ENCODE measurements around the gene LSP1. TPM values are rescaled to one million over a fixed set of nuclear protein-coding genes. Genes with fewer than 3 reads are reported as not detected.

The LSP1 gene
- polyA plus RNA-seq, 1 donor: 1.8 TPM

DNA sequence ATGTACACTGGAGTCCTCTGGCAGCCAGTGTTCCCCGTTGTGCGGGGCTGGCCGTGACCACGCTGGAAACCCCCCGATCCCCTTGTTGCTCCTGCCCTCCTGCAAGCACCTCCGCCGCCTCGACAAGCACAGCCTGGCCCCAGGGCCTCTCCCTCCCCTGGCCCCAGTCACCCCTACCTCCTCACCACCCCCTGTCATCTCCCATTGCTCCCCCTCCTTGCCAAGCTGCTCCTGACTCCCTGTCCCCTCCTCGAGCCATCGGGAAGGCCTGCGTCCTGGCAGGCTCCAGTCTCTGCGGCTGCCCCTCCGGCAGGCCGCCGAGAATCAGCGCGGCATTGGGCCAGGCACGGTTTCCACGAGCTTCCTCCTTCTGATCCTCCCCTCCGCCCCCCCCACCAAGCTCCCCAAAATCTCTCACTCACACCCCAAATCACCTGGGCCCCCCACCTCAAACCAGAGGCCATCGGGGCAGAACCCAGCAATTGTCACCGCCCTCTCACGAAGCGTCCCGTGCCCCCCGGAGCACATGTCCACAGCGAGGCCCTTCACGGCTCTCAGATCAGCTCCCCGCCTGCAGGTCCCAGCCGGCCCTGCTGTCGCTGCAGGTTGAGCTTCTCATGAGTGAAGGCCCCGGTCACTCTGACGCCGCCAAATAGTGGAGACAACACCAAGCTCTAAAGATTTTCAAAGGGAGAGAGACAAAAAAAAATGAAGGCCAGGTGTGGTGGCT is 5.7 kb upstream of the LSP1 start:
- DNase-seq: no peak

DNA sequence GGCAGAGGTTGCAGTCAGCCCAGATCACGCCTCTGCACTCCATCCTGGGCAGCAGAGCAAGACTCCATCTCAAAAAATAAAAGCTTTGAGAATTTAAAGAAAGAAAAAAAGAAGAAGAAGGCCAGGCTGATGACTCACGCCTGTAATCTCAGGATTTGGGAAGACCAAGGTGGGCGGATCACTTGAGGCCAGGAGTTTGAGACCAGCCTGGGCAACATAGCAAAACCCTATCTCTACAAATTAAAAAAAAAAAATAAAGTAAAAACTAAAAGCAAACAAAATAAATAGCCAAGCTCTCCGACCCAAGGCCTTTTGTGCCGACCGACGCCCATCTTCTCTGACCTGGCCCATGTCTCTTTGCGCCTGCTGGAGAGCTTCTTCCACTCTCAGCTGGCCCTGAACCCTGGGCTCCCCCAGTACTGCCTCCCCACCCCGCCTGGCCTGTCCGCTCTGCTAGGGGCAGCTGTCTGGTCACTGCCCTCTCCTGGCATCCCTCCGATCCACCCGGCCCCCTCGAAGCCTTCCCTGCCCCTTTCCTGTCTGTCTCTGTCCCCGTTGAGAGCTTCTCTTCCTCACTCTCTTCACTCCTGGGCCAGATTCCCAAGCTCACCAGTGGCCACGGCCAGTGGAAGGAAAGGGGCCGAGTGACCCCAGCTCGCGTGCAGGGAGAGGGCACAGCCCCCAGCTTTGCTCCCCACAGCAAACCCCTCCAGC is 4.8 kb upstream of the LSP1 start:
- no peak for DNase-seq

DNA sequence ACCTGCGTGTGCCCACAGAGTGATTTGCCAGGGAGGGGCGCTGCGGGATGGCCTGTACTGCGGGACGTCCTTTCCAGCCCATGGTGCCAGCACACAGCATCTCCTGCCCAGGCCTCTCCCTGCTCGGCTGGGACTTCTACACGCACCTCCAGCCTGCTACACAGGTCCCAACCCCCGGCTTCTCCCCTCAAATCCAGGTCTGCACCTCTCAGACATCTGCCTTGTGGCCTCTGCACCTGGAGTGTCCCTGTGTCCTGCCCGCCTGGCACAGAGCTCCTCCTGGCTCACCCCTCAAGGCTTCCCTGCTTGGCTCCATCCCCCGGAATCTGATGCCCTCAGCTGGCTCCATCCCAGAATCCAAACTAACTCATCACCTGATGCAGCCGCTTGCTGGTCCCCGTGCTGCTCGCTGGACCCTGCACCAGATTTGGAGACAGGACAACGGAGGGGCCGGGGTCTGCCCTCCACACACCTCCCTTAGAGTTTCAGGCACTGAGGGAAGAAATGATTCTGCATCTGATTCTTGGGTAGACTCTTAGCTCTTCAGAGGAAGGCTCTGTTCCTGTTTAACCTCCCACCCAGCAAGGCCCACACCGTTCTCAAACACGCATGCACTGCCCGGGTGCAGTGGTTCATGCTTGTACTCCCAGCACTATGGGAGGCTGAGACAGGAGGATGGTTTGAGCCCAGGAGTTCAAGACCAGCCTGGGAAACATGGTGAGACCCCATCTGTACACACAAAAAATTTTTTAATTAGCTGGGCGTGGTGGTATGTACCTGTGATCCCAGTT is 4.0 kb upstream of the LSP1 start:
- no peak for DNase-seq

DNA sequence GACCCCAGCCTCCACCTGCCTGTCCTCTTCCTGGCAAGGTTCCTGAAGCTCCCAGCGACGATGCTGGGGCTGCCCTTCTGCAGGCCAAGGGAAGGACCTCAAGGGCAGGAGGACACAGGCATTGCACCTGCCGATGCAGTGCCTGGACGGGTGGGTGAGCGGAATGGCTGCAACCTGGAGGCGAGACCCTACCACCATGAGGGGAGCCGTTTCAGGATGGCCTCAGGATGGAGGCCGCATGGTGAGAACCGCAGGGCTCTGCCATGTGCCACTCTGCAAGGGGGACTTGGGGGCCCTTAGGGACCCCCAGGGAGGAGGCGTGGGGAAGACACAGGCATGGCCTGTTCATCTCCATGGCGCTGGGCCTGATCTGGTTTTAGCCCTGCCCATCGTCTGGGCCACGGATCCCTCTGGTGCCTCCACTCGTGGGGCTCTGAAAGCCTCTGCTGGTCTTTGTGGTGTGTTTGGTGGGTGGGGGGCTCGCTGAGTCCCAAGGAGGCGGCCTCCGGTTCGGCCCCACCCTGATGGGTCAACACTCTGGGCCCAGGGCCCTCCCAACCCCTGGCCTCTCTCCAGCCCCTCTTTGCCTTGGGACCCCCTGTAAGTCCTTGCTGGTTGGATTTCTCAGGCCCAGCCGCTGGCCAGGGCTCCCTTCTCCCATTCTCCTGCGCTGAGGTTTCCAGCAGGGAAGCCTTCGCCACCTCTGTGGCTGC is 1.3 kb upstream of the LSP1 start:
- DNase-seq: no peak

DNA sequence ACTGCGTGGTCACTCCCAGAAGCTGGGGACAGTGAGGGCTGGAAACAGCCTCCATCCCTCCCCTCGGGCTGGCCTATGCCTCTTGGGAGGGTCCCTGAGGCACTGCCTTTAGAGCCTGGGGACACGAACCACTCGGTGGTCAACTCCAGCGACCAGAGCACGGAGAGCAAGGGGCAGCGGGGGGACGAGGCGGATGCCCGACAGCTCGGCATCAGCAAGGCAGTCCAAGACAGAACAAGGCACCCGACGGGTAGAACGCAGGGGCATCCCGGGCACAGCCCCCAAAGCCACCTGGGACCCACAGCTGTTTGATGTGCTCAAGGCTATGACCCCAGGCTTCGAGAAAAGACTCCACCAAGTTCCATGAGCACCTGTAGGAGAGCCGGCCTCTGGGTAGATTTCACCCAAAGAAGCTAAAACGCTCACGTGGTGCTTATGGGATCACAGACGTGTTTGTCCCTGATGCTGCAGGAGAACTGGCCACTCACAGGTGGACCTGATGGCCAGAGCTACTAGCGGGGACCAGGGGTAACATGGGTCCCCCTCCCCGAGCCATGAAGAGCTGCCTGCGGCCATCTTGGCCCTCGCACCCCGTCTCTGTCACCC is 510 bp upstream of the LSP1 start:
- DNase-seq: no peak

DNA sequence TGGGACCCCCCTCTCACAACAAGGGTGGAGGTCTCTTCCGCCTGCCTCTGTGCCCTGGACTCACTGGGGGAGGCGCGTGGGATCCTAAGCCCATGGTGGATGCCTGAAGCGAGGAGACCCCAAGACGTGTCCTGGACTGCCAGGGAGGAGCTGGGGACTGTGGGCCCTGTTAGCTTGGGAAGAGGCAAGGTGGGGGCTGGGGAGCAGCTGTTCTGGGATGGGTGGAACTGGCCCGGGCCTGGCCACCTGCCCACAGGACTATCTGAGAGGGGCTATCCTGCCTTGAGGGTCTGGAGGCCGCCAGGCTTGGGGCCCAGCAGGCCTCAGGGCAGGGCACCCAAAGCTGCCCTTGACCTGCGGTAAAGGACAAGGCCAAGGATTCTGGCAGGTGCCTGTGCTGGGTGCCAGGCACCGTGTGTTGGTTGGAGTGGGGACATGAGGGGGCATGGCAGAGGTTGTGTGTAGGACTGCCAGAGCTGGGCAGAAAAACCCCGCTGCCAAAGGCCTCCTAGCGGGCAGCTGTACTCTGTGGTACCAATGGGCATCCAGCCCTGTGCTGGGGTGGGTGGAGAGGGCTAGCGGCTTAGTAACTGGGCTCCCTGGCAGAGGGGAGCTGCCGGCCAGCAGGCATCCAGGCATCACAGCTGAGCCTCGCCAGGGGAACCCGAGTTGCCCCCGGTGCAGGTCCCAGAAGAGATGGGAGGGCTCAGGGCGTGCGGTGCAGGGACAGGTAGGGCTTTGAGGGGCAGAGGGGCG is 670 bp downstream of the LSP1 start:
- DNase-seq: no peak

DNA sequence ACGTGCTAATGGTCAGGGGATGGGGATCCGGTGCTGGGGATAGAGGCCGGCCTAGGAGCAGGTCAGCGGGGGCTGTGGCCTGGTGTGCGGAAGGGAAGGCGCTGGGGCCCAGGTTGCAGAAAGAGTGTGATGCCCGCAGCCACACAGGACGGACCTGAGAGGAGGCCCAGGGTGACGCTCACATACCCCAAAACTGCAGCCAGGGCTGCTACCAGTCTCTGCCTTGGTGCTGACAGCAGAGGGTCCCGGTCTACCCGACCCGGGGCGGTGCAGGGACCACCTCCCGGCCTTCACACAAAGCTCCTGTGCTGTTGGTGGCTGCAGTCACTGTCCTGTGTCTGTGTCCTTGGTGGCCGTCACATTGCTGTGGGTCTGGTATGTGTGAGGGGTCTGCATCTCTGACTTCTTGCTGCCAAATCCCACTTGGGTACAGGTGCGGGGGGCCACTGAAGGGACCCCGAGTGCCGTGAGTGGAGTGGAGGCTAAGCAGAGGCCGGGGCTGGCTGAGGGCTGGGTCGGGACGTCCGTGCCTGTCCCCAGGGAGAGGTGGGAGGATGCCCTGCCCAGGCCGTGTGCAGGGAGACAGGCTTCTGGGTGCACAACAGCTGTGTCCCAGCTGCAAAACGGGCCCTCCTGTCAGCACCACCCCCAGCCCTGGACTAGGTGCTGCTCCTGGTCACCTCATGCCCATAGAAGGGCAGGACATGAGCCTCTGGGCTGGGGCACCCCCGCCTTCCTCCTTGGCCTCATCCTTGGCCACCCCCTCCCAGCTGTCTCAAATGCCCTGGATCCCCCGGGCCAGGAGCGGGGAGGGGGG is 1.5 kb downstream of the LSP1 start:
- DNase-seq: no peak

DNA sequence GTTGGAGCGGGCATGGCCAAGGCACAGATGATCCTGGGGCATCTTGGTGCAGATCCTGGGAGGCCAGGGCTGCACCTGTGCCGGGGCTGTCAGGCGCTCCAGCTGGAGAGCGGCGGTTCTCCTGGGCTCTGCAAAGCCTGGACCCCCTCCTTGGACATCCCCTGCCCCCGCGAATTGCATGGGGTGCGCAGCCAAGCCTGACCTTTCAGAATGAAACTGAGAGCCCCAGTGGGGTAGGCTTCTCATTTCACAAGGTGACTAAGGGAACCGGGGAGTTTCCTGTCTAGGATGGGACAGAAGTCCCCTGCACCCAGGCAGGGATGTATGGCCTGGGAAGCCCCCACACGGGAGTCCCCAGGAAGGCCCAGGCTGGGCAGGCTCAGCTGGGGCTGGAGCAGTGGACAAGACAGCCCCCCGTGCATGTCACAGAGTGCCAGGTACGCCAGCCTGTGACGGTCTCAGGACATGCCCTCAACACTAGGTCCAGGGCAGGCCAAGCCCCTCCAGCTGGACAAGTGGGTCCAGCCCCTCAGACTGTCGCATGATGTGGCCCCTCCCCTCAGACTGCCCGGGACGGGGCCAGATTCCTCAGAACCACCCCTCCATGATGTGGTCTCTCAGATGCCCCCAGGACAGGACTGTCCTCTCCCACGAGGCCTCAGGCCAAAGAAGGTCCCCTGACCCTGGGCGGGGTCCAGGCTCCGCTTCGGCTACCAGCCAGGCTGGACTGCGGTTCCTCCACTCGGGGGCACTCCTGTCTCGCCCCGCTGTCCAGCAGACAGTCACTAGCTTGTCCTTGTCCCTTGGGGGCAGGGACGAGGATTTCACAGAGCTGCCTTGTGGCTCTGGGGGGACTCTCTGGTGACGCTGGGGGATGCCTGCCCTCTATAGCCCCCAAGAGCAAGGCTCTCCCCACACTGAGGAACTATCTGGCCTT is 2.3 kb downstream of the LSP1 start:
- DNase-seq: no peak

DNA sequence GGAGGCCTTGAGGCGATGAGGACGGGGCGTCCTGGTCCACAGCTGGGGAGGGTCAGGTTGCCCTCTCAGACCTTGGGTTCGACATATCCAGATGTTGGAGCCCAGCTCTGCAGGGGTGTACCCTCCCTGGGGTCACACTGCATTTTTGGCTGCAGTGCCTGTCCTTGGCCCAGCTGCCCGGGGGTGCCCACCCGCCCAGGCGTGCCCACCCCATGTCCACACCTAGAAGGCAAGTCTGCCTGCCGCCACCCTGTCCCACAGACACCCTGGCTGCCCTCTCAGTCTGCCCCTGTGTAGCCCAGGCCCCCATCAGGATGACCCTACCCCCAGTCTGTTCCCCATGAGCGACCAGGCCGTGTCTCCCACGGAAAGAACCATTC is 3.0 kb downstream of the LSP1 start:
- DNase-seq: no peak

DNA sequence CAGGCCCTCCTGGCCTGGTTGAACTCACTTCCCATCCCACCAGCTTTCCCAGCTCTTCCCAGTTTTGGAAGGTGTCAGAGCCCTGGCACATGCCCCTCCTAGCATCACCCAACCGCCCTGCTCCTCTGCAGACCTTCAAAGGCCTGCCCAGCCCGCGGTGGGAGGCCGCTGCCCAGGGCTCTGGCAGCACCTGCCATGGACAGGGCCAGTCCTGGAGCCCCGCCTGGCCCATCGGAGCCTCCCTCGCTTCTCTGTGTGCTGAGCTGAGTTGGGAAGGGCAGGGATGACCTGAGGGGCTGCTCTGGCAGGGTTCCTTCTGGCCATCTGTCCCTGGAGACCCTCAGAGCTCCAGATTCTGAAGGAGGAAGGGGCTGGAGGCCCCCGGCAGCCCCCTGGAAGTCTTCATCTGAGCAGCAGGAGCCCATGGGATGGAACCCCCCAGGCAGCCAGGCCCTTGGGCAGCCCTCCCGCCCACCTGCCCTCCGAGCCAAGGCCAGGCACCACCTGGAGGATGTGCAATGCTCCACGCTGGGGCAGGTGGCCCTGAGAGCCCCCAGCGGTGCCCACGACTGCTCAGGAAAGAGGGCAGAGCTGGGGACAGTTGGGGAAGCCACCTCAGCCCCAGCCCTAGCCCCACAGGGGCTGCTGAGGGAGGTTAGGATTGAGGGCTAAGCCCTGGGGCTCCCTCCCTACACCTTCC is 3.6 kb downstream of the LSP1 start:
- no peak for DNase-seq

DNA sequence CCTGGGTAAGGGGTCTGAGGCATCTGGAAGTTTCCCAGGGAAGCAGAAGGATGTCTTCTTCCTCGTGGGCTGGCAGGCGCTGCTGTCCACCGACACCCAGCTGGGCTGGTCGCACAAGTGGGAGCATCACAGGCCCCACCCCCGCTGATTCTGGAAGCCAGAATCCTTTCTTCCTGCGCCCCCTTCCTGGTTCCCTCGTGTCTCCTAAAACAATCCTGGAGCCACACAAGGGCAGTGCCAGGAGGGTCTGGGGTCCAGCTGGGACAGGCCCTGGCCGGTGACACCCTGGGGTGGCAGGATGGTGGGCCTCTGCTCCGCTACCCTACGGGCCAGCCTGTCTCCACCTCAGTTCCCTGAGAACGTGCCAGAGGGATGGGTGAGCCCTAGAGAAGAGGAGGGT is 4.2 kb downstream of the LSP1 start:
- DNase-seq: no peak

DNA sequence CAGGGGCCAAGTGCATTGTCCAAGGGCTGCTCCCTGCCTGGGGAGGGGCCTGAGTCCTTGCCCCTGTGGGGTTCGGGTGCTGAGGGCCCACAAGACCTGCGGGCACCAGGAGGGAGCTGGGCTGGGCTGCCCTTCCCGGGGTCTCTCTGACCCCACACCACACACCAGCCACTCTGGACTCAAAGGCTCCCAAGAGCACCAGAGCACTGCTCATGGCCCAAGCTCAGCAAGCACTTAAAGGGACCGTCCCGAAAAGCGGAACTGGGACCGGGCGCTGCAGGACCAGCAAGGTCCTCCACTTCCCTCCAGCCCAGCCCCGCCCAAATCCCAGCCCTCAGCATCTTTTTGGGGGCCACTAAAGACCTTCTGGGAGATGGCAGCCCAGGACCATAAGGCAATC is 5.3 kb downstream of the LSP1 start:
- DNase-seq: no peak

DNA sequence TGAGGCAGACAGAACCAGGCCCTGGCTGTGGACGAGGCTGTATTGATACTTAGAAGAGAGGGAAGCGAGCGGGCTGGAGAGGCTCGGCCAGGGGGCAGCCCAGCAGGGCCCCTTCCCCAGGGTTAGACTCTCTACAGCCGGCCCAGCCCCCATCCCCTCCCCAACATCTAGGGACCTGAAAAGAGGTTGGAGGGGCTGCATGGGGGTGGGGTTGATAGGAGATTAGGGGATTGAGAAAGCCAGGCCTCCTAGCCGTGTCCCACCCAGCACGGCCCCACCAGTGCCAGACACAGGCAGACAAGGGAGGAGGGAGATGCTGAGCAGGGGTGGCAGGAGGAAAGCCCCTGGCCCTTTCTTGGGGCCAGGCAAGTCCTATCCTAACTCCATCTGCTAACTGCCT is 5.7 kb downstream of the LSP1 start:
- no peak for DNase-seq

DNA sequence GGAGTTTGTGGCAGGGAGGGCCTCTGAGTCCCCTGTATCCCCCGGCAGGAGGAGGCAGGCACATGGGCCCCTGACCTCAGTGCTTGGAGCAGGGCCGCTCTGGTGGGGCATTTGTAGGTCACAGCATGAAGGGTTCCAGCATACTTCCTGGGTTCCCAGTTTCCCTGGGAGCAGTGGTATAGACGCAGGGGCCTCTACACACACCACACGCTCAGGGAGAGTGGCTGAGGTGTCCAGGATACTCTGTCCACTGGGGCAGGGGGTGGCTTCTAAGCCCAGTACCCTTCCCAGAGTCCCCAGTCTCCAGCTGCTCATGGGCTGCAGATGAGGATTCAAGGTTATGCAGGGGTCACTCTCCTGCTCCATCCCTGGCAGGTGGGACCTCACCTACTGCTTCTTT is 6.1 kb downstream of the LSP1 start:
- DNase-seq: no peak

DNA sequence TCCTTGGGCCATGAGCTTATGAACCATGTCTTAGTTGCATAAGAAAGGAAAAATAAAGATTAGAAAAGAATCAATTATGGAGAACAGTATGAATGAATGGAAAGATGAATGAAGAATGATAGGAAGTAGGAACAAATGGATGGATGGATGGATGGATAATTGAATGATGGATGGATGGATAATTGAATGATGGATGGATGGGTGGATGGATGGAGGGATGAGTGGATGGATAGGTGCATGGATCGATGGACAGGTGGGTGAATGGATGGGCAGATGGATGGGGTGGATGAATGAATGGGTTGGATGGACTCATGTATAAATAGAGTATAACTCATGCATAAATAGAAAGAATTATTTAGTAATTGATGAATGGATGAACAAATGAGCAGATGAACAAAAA is 7.2 kb downstream of the LSP1 start:
- DNase-seq: no peak

DNA sequence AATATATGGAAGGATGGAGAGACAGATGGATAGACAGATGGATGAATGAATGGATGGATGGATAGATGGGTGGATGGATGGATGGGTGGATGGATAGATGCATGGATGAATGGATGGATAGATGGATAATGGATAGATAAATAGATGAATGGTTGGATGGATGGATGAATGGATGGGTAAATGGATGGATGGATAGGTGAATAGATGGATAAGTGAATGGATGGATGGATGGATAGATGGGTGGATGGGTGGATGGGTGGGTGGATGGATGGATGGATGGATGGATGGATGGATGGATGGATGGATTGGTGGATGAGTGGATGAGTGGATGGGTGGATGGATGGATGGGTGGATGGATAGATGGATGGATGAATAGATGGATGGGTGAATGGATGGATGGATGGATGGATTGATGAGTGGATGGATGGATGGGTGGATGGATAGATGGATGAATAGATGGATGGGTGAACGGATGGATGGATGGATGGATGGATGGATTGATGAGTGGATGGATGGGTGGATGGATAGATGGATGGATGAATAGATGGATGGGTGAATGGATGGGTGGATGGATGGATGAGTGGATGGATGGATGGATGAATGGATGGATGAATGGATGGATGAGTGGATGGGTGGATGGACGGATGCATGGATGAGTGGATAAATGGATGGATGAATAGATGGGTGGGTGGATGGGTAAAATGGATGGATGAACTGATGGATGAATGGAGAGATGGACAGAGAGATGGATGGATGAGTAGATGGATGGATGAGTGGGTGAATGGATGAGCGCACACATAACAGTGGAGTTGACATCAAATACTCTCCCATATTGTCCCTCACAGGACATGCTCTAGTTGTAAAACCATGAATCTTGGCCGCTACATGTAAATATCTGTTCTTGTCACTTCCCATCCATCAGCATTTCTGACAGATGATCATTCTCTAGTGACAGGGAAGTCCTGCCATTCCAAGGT is 8.8 kb downstream of the LSP1 start:
- DNase-seq: no peak

DNA sequence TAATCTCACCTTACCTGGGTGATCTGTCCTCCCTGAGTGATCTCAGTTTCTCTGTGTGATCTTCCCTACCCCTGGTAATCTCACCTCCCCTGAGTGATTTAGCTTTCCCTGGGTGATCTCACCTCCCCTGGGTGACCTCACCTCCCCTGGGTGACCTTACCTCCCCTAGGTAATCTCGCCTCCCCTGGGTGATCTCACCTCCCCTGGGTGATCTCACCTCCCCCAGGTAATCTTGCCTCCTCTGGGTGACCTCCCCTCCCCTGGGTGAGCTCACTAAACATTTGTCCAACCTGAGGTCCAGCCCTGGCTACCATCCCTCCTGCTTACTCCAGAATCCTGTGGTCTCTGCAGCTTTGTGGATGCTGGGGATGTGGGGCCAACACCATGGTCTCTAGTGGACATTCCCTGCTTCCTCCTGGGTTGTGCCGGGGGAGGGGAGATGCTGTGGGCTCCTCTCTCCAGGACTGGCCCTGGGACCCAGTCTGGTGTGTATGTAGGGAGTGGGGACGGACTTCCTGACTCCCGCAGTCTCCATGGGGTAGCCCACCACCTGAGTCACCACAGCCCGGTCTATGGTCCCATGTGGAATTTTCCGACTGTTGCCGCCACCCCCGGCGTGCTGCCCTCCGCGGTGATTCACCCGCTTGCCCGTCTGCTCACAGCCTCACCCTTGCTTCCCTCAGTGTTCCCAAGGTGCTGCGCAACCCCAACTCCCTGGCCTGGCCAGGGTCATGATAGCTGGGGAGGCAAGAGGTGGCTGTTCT is 9.9 kb downstream of the LSP1 start:
- no peak for DNase-seq
